Dendritic cell treated with granulocyte-macrophage colony-stimulating factor and Interleukin-4, amounts not matched to agents 40 ng/mL and 50 ng/mL, for 4 days (primary cell): ENCODE data around the gene NAXD.
A peak's percentile ranks its signal among the peaks of the same experiment; 100 is the strongest.
"Not testable (repeated sequence)": the region's sequence is repeated elsewhere in the genome, so short reads cannot be mapped to it uniquely, and the experiment has no call there.

ENCODE experiments used
- H3K27ac Mint-ChIP-seq: one replicate; pipeline ENCODE4 v1.8.0; 2022; ENCODE audit warnings: mild to moderate bottlenecking, mixed read lengths
- H3K27me3 Mint-ChIP-seq: one replicate; pipeline ENCODE4 v1.8.0; 2022; ENCODE audit warnings: mild to moderate bottlenecking, mixed read lengths
- H3K36me3 Mint-ChIP-seq: one replicate; pipeline ENCODE4 v1.8.0; 2022; ENCODE audit warnings: low read depth, mixed read lengths
- H3K4me1 Mint-ChIP-seq: one replicate; pipeline ENCODE4 v1.8.0; 2022; ENCODE audit warnings: low read depth, mixed read lengths
- H3K4me3 Mint-ChIP-seq: one replicate; pipeline ENCODE4 v1.8.0; 2022; ENCODE audit warnings: mild to moderate bottlenecking, moderate library complexity, mixed read lengths
- H3K9me3 Mint-ChIP-seq: one replicate; pipeline ENCODE4 v1.8.0; 2022; ENCODE audit warnings: mixed read lengths
- intact Hi-C: fragments of 100-400 bp; cut with micrococcal nuclease; formaldehyde crosslinking; loops from one replicate; pipeline ENCODE4 v1.15.0; 2022

NAXD gene

GRCh38 chr13:110649551-110649950, 34.2 kb downstream of the NAXD start:
- no peak overlapping the region for H3K4me3 Mint-ChIP-seq
- H3K9me3 Mint-ChIP-seq, result no peaks in the 10 kb centered on the region
- no peaks in the 10 kb centered on the region for H3K27me3 Mint-ChIP-seq
- intact Hi-C loops, result no loop called here
- H3K36me3 Mint-ChIP-seq, result peaks cover 94% of the 10 kb centered on the region
- H3K4me1 Mint-ChIP-seq, result peaks cover 8% of the 10 kb centered on the region
- H3K27ac Mint-ChIP-seq, result no peak overlapping the region

DNA sequence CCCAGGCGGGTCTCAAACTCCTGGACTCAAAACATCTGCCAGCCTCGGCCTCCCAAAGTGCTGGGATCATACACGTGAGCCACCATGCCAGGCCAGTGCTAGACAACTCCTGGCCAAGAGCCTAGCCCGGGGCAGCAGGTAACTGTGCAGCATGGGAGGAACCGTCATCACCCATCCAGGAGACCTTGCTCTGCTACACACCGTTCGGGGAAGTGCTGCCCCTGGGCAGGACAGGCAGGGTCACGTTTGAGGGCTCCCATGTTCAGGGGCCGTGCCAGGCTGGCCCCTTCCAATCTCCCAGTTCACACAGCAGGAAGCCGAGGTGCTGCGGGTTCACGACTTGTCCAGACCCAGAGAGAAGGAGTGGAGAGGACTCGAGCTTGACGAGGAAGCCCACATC, 35.1 kb downstream of the NAXD start:
- intact Hi-C loops, result no loop called here
- H3K27me3 Mint-ChIP-seq, result no peaks in the 10 kb centered on the region
- H3K9me3 Mint-ChIP-seq, result no peaks in the 10 kb centered on the region
- no peak overlapping the region for H3K4me3 Mint-ChIP-seq
- no peaks in the 10 kb centered on the region for H3K4me1 Mint-ChIP-seq
- H3K36me3 Mint-ChIP-seq, result peaks cover 95% of the 10 kb centered on the region
- no peak overlapping the region for H3K27ac Mint-ChIP-seq

DNA sequence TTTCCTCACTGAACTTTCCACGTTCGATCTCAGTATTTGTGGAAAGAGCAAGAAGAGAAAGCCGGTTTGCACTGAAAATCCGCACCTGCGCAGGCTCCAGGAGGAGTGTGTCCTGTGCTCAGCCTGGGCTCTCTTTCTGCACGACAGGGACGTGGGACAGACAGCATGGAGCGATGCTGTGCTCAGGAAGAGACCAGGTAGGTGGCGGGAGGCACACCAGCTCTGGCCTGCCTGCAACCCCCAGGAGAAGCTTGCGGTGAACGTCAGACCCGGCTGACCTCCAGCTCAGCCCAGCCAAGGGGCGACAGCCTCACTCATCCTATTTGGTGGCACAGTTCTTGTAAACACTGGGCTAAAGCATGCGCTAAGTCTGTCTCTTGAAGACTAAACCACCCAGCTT, 35.9 kb downstream of the NAXD start:
- Mint-ChIP-seq H3K4me1 (no peaks in the 10 kb centered on the region), H3K9me3 (no peaks in the 10 kb centered on the region), H3K27ac (no peak overlapping the region), H3K27me3 (no peaks in the 10 kb centered on the region), H3K4me3 (no peak overlapping the region), H3K36me3 (peaks cover 95% of the 10 kb centered on the region)
- intact Hi-C loops, result no loop called here

DNA sequence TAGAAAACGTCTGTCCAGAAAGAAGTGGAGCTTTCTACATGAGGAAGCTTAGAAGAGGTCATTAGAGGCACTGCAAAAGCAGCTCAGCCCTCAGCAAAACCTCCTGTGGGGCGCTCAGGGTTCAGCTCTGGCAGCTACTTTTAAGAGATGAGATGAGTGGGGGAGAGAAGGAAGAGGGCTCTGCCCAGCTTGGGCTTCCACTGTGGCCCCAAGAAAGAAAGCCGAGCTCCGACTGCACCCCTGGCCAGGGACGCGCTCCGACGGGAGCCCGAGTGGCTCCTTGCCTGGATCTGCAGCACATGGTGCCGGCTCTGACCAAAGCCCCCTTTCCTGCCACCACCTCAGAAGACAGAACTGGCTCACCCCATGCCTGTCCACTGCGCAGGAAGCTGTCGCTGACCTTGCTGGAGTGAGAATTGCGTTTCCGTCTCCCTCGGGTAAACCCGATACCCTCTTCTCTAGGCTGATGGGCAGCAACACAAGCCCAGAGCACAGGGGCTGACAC, 36.4 kb downstream of the NAXD start:
- no peaks in the 10 kb centered on the region for H3K4me1 Mint-ChIP-seq
- peaks cover 93% of the 10 kb centered on the region for H3K36me3 Mint-ChIP-seq
- H3K27ac Mint-ChIP-seq, result no peak overlapping the region
- no peaks in the 10 kb centered on the region for H3K27me3 Mint-ChIP-seq
- intact Hi-C loops, result no loop called here
- no peaks in the 10 kb centered on the region for H3K9me3 Mint-ChIP-seq
- H3K4me3 Mint-ChIP-seq, result no peak overlapping the region

GRCh38 chr13:110652231-110652730, 36.9 kb downstream of the NAXD start:
- H3K36me3 Mint-ChIP-seq, result peaks cover 88% of the 10 kb centered on the region
- intact Hi-C loops, result no loop called here
- no peak overlapping the region for H3K4me3 Mint-ChIP-seq
- H3K4me1 Mint-ChIP-seq, result peaks cover 4% of the 10 kb centered on the region
- H3K9me3 Mint-ChIP-seq, result no peaks in the 10 kb centered on the region
- H3K27ac Mint-ChIP-seq, result no peak overlapping the region
- no peaks in the 10 kb centered on the region for H3K27me3 Mint-ChIP-seq

DNA sequence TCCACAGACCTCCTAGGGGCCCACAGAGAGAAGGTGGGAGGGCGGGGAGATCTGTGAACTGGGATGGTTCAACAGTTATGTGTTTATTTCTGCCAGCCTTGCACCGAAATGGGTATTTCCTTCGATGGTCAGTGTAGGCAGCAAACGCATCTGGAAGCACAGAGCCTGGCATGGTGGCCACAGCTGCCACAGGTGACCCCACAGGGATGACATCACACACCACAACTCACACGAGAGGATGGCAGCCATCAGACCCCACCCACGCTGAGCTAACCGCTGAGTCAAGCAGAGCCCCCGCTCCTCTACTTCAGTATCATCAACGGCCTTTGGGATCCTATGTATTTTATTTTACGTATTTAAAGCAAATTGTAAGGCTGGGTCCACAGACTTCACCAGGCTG, 37.4 kb downstream of the NAXD start:
- peaks cover 7% of the 10 kb centered on the region for H3K4me1 Mint-ChIP-seq
- no peak overlapping the region for H3K4me3 Mint-ChIP-seq
- H3K27ac Mint-ChIP-seq, result no peak overlapping the region
- no peaks in the 10 kb centered on the region for H3K27me3 Mint-ChIP-seq
- intact Hi-C loops, result no loop called here
- peaks cover 86% of the 10 kb centered on the region for H3K36me3 Mint-ChIP-seq
- no peaks in the 10 kb centered on the region for H3K9me3 Mint-ChIP-seq

GRCh38 chr13:110653271-110653670, 37.9 kb downstream of the NAXD start:
- H3K4me1 Mint-ChIP-seq, result peaks cover 13% of the 10 kb centered on the region

GRCh38 chr13:110653851-110654250, 38.5 kb downstream of the NAXD start:
- Mint-ChIP-seq H3K4me1 (peaks cover 18% of the 10 kb centered on the region), H3K27ac (no peak overlapping the region), H3K4me3 (no peak overlapping the region), H3K27me3 (no peaks in the 10 kb centered on the region), H3K36me3 (peaks cover 76% of the 10 kb centered on the region), H3K9me3 (no peaks in the 10 kb centered on the region)
- intact Hi-C loops, result no loop called here

More at GRCh38 chr13:110653271-110653670, 37.9 kb downstream of the NAXD start:
- no peaks in the 10 kb centered on the region for H3K27me3 Mint-ChIP-seq
- no peak overlapping the region for H3K4me3 Mint-ChIP-seq
- H3K9me3 Mint-ChIP-seq, result no peaks in the 10 kb centered on the region
- intact Hi-C loops, result no loop called here
- H3K27ac Mint-ChIP-seq, result no peak overlapping the region
- H3K36me3 Mint-ChIP-seq, result peaks cover 81% of the 10 kb centered on the region

- H3K4me1 Mint-ChIP-seq, result peaks cover 43% of the 10 kb centered on the region
These were observed 41.9 kb downstream of the NAXD start for GRCh38 chr13:110657196-110657595.

DNA sequence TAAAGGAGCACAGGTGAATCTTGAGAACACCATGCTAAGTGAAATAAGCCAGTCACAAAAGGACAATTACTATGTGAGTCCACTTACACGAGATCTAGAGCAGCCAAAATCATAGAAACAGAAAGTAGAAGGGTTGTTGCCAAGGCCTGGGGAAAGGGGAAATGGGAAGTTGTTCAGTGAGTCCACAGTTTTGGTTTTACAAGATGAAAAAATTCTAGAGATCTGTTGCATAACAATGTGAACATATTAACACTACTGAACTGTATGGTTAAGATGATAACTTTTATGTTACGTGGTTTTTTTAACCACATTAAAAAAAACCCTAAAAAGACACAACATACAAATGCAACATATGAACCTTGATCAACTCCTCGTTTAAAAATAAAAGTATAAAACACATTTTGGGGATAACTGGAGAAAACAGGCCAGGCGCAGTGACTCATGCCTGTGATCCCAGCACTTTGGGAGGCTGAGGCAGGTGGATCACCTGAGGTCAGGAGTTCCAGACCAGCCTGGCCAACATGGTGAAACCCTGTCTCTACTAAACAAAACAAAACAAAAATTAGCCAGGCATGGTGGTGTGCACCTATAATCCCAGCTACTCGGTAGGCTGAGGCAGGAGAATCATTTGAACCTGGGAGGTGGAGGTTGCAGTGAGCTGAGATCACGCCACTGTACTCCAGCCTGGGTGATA, 43.0 kb downstream of the NAXD start:
- not testable (repeated sequence) for H3K9me3 Mint-ChIP-seq, H3K27me3 Mint-ChIP-seq
- Mint-ChIP-seq H3K4me3 (peak overlapping the region; percentile 48), H3K36me3 (peaks cover 76% of the 10 kb centered on the region), H3K4me1 (peaks cover 54% of the 10 kb centered on the region), H3K27ac (peak overlapping the region; percentile 78)
- intact Hi-C loops, result loop anchor here (5.0 kb wide), 2 partner anchors 39 to 59 kb away; no protein-coding TSS in a partner anchor

More at GRCh38 chr13:110657196-110657595, 41.9 kb downstream of the NAXD start:
- Mint-ChIP-seq H3K27ac (no peak overlapping the region), H3K4me3 (no peak overlapping the region), H3K36me3 (peaks cover 74% of the 10 kb centered on the region), H3K9me3 (no peaks in the 10 kb centered on the region), H3K27me3 (no peaks in the 10 kb centered on the region)
- intact Hi-C loops, result loop anchor here (5.0 kb wide), 2 partner anchors 40 to 60 kb away; no protein-coding TSS in a partner anchor

- no peaks in the 10 kb centered on the region for H3K9me3 Mint-ChIP-seq
- H3K36me3 Mint-ChIP-seq, result peaks cover 71% of the 10 kb centered on the region
- no peaks in the 10 kb centered on the region for H3K27me3 Mint-ChIP-seq
- peaks cover 82% of the 10 kb centered on the region for H3K4me1 Mint-ChIP-seq
- intact Hi-C loops, result no loop called here
- H3K27ac Mint-ChIP-seq, result no peak overlapping the region
- no peak overlapping the region for H3K4me3 Mint-ChIP-seq
These were observed 45.9 kb downstream of the NAXD start for GRCh38 chr13:110661256-110661655.

GRCh38 chr13:110662091-110662490, 46.7 kb downstream of the NAXD start:
- Mint-ChIP-seq H3K27me3 (no peaks in the 10 kb centered on the region), H3K36me3 (peaks cover 76% of the 10 kb centered on the region), H3K4me1 (peaks cover 89% of the 10 kb centered on the region), H3K27ac (no peak overlapping the region), H3K9me3 (no peaks in the 10 kb centered on the region), H3K4me3 (no peak overlapping the region)
- intact Hi-C loops, result no loop called here

DNA sequence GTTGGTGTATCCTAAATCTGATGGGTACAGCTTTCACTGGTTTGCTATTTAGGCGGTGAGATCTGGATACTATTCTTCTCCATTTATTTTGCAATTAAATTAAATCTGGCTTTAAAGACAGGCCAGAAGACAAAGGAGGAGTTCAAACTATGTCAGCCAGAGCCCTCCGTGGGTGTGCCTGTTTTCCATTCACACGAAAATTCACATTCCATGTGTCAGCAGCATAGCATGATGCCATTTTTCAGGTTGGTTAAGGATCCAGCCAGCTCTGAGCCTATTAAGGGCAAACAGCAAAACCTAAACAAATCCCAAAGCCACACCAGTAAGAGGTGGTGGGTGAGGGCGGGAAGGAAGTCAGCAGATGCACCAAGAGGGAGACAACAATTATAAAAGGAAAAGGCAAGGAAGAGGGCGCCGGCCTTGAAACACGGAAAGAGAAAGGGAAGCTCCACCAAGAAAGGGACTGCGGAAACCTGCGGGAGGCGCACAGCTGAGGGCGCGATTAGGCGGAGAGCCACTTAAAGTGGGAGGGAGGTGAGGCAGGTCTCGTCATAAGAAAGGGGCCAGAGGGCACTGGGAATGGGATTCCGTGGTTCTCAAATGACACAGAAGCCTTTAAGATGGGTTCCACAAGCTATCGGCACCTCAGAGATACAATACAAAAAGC, 47.6 kb downstream of the NAXD start:
- no peak overlapping the region for H3K4me3 Mint-ChIP-seq
- H3K27me3 Mint-ChIP-seq, result no peaks in the 10 kb centered on the region
- H3K27ac Mint-ChIP-seq, result peak overlapping the region; percentile 74
- peaks cover 85% of the 10 kb centered on the region for H3K36me3 Mint-ChIP-seq
- no peaks in the 10 kb centered on the region for H3K9me3 Mint-ChIP-seq
- H3K4me1 Mint-ChIP-seq, result peaks cover 87% of the 10 kb centered on the region
- intact Hi-C loops, result no loop called here

- Mint-ChIP-seq H3K36me3 (peaks cover 90% of the 10 kb centered on the region), H3K27ac (peak overlapping the region; percentile 74), H3K4me1 (peaks cover 81% of the 10 kb centered on the region)
These were observed 48.1 kb downstream of the NAXD start for GRCh38 chr13:110663491-110663890.

More at GRCh38 chr13:110663491-110663890, 48.1 kb downstream of the NAXD start:
- intact Hi-C loops, result no loop called here
- Mint-ChIP-seq H3K27me3 (no peaks in the 10 kb centered on the region), H3K9me3 (no peaks in the 10 kb centered on the region), H3K4me3 (no peak overlapping the region)
